ENCODE results near the gene GRIA3.
"Not testable (repeated sequence)": the region's sequence is repeated elsewhere in the genome, so short reads cannot be mapped to it uniquely, and the experiment has no call there.

Gene GRIA3

GRCh38 chrX:123274796-123275195, 90.7 kb downstream of the GRIA3 start:
- DNase-seq = no peak
- Histone ChIP-seq H3K36me3 (no peaks in the 10 kb centered on the region), H3K27me3 (ENCODE audit: insufficient read depth, low read depth, severe bottlenecking) (no peaks in the 10 kb centered on the region), H3K4me3 (ENCODE audit: low read depth, low read length) (no peak overlapping the region), H3K27ac (no peak overlapping the region), H3K9me3 (ENCODE audit: severe bottlenecking) (no peaks in the 10 kb centered on the region)
- TF ChIP-seq CTCF (IDR thresholded peaks at IDR 0.05; ENCODE audit: low read depth, low read length) = no peak

DNA sequence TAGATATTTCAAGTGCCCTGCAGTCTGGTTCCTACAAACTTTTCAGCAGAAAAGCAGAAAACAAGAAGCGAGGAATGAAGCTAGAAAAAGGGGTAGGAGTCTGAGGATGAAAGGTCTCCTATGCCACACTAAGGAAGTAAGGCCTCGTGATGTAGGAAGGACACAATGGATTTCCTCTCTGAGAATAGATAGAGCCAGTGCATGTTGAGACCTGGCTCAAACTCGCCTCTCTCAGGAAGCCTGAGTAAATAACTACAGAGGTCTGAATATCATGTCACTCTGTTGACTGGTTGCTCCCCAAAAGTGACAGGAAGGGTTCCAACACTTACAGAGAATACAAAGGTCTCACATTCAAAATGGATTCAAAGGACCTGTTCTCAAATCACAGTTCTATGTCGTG, 93.3 kb downstream of the GRIA3 start:
- no peak for DNase-seq
- no peaks in the 10 kb centered on the region for H3K27me3 ChIP-seq (ENCODE audit: insufficient read depth, low read depth, severe bottlenecking)
- no peak overlapping the region for H3K27ac ChIP-seq
- H3K36me3 ChIP-seq = no peaks in the 10 kb centered on the region
- no peak overlapping the region for H3K4me3 ChIP-seq (ENCODE audit: low read depth, low read length)
- TF ChIP-seq CTCF (IDR thresholded peaks at IDR 0.05; ENCODE audit: low read depth, low read length) = no peak
- no peaks in the 10 kb centered on the region for H3K9me3 ChIP-seq (ENCODE audit: severe bottlenecking)

- no peak overlapping the region for H3K27ac ChIP-seq
Measured at GRCh38 chrX:123277821-123278220, 93.7 kb downstream of the GRIA3 start.

DNA sequence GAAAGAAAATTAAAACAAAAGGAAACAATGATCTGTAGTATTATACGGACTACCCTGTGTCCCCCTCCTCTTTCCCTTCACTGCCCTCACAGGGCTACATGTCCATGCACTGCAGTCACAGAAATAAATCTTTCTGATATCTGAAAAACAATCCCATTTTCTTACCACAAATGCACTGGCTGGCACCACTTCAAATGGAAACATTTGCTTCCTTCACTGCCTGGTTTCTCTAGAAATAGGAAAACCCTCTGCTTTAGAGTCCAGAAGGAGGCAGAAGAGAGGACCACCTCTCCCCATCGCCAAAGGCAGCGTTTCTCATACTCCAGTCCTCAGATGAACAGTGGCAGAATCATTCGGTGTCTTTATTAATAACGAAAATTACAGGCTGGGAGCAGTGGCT, 98.2 kb downstream of the GRIA3 start:
- Histone ChIP-seq H3K9me3 (ENCODE audit: severe bottlenecking) (no peaks in the 10 kb centered on the region), H3K27me3 (ENCODE audit: insufficient read depth, low read depth, severe bottlenecking) (no peaks in the 10 kb centered on the region), H3K4me3 (ENCODE audit: low read depth, low read length) (no peak overlapping the region), H3K36me3 (no peaks in the 10 kb centered on the region), H3K27ac (no peak overlapping the region)
- no peak for DNase-seq
- no peak for TF ChIP-seq CTCF (IDR thresholded peaks at IDR 0.05; ENCODE audit: low read depth, low read length)

More at GRCh38 chrX:123277821-123278220, 93.7 kb downstream of the GRIA3 start:
- H3K27me3 ChIP-seq (ENCODE audit: insufficient read depth, low read depth, severe bottlenecking) = no peaks in the 10 kb centered on the region
- H3K4me3 ChIP-seq (ENCODE audit: low read depth, low read length) = no peak overlapping the region
- H3K9me3 ChIP-seq (ENCODE audit: severe bottlenecking) = no peaks in the 10 kb centered on the region
- H3K36me3 ChIP-seq = no peaks in the 10 kb centered on the region
- TF ChIP-seq CTCF (IDR thresholded peaks at IDR 0.05; ENCODE audit: low read depth, low read length) = no peak
- DNase-seq = no peak

- DNase-seq; H3K27me3 ChIP-seq (ENCODE audit: insufficient read depth, low read depth, severe bottlenecking); H3K4me3 ChIP-seq (ENCODE audit: low read depth, low read length); H3K27ac ChIP-seq; H3K9me3 ChIP-seq (ENCODE audit: severe bottlenecking); H3K36me3 ChIP-seq: not testable (repeated sequence)
Measured at GRCh38 chrX:123283407-123283806, 99.3 kb downstream of the GRIA3 start.

DNA sequence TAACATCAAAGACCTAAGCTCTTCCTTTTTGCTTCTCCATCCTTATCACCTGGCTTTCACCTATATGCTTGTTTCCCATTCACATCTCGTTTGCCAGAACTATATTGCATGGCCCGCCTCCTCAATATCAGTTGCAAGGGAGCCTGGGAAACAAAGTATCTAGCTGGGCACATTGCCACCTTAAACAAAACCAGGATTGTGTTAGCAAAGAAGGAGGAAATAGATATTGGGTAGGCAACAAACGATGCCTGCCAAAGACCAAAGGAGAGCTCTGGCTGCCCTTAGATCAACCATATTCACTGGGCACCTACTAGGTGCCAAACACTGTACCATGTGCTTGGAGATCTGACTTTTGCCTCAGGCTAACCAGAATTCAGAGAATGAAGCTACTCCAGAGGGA, 107.5 kb downstream of the GRIA3 start:
- Histone ChIP-seq H3K9me3 (ENCODE audit: severe bottlenecking) (no peaks in the 10 kb centered on the region), H3K4me3 (ENCODE audit: low read depth, low read length) (no peak overlapping the region), H3K27me3 (ENCODE audit: insufficient read depth, low read depth, severe bottlenecking) (no peaks in the 10 kb centered on the region), H3K27ac (no peak overlapping the region), H3K36me3 (no peaks in the 10 kb centered on the region)
- no peak for DNase-seq
- no peak for TF ChIP-seq CTCF (IDR thresholded peaks at IDR 0.05; ENCODE audit: low read depth, low read length)

All from WERI-Rb-1 (cell line).